K562 (cell line): Measurements from ENCODE around the gene LIPN. TPM values are rescaled to one million over a fixed set of nuclear protein-coding genes. Genes with fewer than 3 reads are reported as not detected.

ENCODE experiments used
- ATAC-seq: fragments of 200-7000 bp; cut with Tn5 transposase; 3 replicates; pipeline ENCODE4 v1.9.1; 2020; ENCODE audit warnings: moderate library complexity
- BruUV-seq: library from RNA; stranded (reverse); fragments of 400-500 nt; replicated peaks from 2 replicates; lab custom pipeline; 2021; lab: Mats Ljungman, UMichigan
- CTCF ChIA-PET: fragments of 300-600 bp; formaldehyde crosslinking; extraction: SDS; loops from one replicate; lab custom pipeline; 2021; ENCODE audit warnings: low intra/inter-chr PET ratio; lab: Yijun Ruan, JAX
- POLR2A ChIA-PET: fragments of 300-600, 350-650 bp; sonication (Branson Sonifier 250); formaldehyde crosslinking; extraction: SDS; loops from one replicate; lab custom pipeline; 2021; ENCODE audit warnings: antibody characterized with exemption, inconsistent platforms; lab: Yijun Ruan, JAX
- DNase-seq, 4 experiments: peaks; one replicate each; pipeline versions ENCODE4 v3.0.0 to v3.0.0-alpha.2; 2011 to 2018; ENCODE audit warnings: low spot score in 3 of 4, mixed read lengths in 3 of 4; ENCODE audit errors: extremely low read depth in 1 of 4
- FAIRE-seq: peaks from 2 replicates; lab custom pipeline; 2011; peaks lifted over from hg19 to GRCh38; lab: Jason Lieb, UNC
- H2AFZ ChIP-seq: 2 replicates; pipeline ENCODE4 v1.6.0; 2011; ENCODE audit warnings: low read depth, low read length, control low read depth, inconsistent platforms
- H3K27ac ChIP-seq: fragments of 200-600 bp; 3 replicates; pipeline ENCODE4 v1.8.0; 2011; ENCODE audit warnings: low read depth, mild to moderate bottlenecking, control low read depth, inconsistent platforms, low read length, moderate library complexity, mixed read lengths; ENCODE audit errors: extremely low read depth
- H3K27me3 ChIP-seq, 2 experiments: fragments of 300-600 bp in 1 of 2; 2 replicates in 1 of 2; 3 replicates in 1 of 2; pipeline versions ENCODE4 v1.6.0 to v1.8.0; 2011; ENCODE audit warnings: inconsistent platforms in 2 of 2, low read length in 2 of 2, mild to moderate bottlenecking in 1 of 2, mixed read lengths in 1 of 2, moderate library complexity in 1 of 2; ENCODE audit not compliant: control insufficient read depth in 2 of 2, insufficient read depth in 2 of 2
- H3K36me3 ChIP-seq: fragments of 300-600 bp; 3 replicates; pipeline ENCODE4 v1.8.0; 2011; ENCODE audit warnings: mild to moderate bottlenecking, low read length, inconsistent platforms; ENCODE audit not compliant: control insufficient read depth, insufficient read depth
- H3K4me1 ChIP-seq, 2 experiments: fragments of 200-600 bp in 1 of 2; replicated peaks in 1 of 2; 2 replicates in 1 of 2; 3 replicates in 1 of 2; pipeline versions ENCODE4 v1.5.1 to v1.8.0; 2011; ENCODE audit warnings: inconsistent platforms in 2 of 2, low read length in 2 of 2, mild to moderate bottlenecking in 1 of 2, mixed read lengths in 1 of 2, moderate library complexity in 1 of 2; ENCODE audit not compliant: control insufficient read depth in 2 of 2, insufficient read depth in 2 of 2
- H3K4me2 ChIP-seq: 2 replicates; pipeline ENCODE4 v1.6.1; 2011; ENCODE audit warnings: low read length, control low read depth, inconsistent platforms, mixed read lengths; ENCODE audit not compliant: insufficient read depth
- H3K4me3 ChIP-seq: fragments of 200-600 bp; sonication (generic), shearing (Covaris generic); 2 replicates; pipeline ENCODE4 v1.5.1; 2016; ENCODE audit warnings: control low read depth, inconsistent platforms
- H3K79me2 ChIP-seq: fragments of 200-600 bp; 3 replicates; pipeline ENCODE4 v1.8.0; 2011; ENCODE audit warnings: low read length, inconsistent platforms; ENCODE audit not compliant: control insufficient read depth, insufficient read depth
- H3K9ac ChIP-seq, 2 experiments: 2 replicates each; pipeline versions ENCODE4 v1.6.0 to v1.6.1; 2011; ENCODE audit warnings: low read depth in 2 of 2, low read length in 2 of 2, control low read depth in 1 of 2, inconsistent platforms in 1 of 2, mild to moderate bottlenecking in 1 of 2, mixed read lengths in 1 of 2; ENCODE audit not compliant: insufficient read depth in 1 of 2
- H3K9me1 ChIP-seq: one replicate; pipeline ENCODE4 v1.6.0; 2011; ENCODE audit warnings: inconsistent platforms, mild to moderate bottlenecking, low read length, moderate library complexity; ENCODE audit not compliant: control insufficient read depth, insufficient read depth
- H3K9me3 ChIP-seq: replicated peaks from 2 replicates; pipeline ENCODE4 v1.5.1; 2011; ENCODE audit warnings: low read depth, low read length, inconsistent platforms; ENCODE audit not compliant: control insufficient read depth, insufficient read depth
- H4K20me1 ChIP-seq: replicated peaks from 2 replicates; pipeline ENCODE4 v1.6.1; 2011; ENCODE audit warnings: low read length, inconsistent platforms, mixed read lengths; ENCODE audit not compliant: control insufficient read depth, insufficient read depth
- BDP1 ChIP-seq: IDR thresholded peaks from 3 replicates; pipeline ENCODE4 v1.6.1; 2011; ENCODE audit not compliant: insufficient read length, insufficient read depth
- BHLHE40 ChIP-seq: IDR thresholded peaks from 2 replicates; pipeline ENCODE4 v1.6.1; 2011; ENCODE audit warnings: low read length, improper control_type of control experiment
- HDAC2 ChIP-seq: fragments of 450-650 bp; IDR thresholded peaks from 2 replicates; pipeline ENCODE4 v1.6.1; 2016; ENCODE audit warnings: mild to moderate bottlenecking
- MCM3 ChIP-seq: fragments of 450-650 bp; IDR thresholded peaks from 2 replicates; pipeline ENCODE4 v1.6.1; 2016
- MEF2D ChIP-seq: conservative IDR thresholded peaks from 2 replicates; pipeline ENCODE4 v1.6.1; 2016; ENCODE audit warnings: low read depth, missing genetic modification characterization, missing compliant biosample characterization
- MITF ChIP-seq: IDR thresholded peaks from 2 replicates; pipeline ENCODE4 v1.6.1; 2014; ENCODE audit warnings: antibody characterized with exemption
- NFE2 ChIP-seq: IDR thresholded peaks from 2 replicates; pipeline ENCODE4 v1.6.1; 2014; ENCODE audit warnings: antibody characterized with exemption, low read depth
- TCF7 ChIP-seq: sonication (generic); IDR thresholded peaks from 2 replicates; pipeline ENCODE4 v1.6.1; 2016; ENCODE audit warnings: antibody characterized with exemption, borderline replicate concordance
- TEAD4 ChIP-seq, 2 experiments: sonication (generic) in 1 of 2; formaldehyde crosslinking in 1 of 2; IDR thresholded peaks; 2 replicates each; pipeline versions ENCODE4 v1.6.1 to v1.8.0; 2012 to 2022; ENCODE audit warnings: borderline replicate concordance in 1 of 2, inconsistent platforms in 1 of 2, low read length in 1 of 2, mild to moderate bottlenecking in 1 of 2, missing genetic modification reagents in 1 of 2
- TFE3 ChIP-seq: fragments of 450-650 bp; formaldehyde crosslinking; IDR thresholded peaks from 2 replicates; pipeline ENCODE4 v1.4.0; 2020; ENCODE audit warnings: mild to moderate bottlenecking, mixed read lengths
- U2AF1 ChIP-seq: fragments of 200-400 bp; formaldehyde crosslinking; optimal IDR thresholded peaks from 2 replicates; pipeline ENCODE3; 2017; ENCODE audit warnings: mild to moderate bottlenecking, low read depth, low read length, moderate library complexity
- YBX1 ChIP-seq: fragments of 450-650 bp; IDR thresholded peaks from 2 replicates; pipeline ENCODE4 v1.7.1; 2016; ENCODE audit warnings: mild to moderate bottlenecking
- ZBTB34 ChIP-seq: fragments of 250-450 bp; sonication (Bioruptor Pico); IDR thresholded peaks from 2 replicates; pipeline ENCODE4 v1.8.0; 2021; ENCODE audit warnings: mild to moderate bottlenecking, moderate library complexity
- ZBTB49 ChIP-seq: sonication (generic); formaldehyde crosslinking; IDR thresholded peaks from 2 replicates; pipeline ENCODE4 v1.8.0; 2022; ENCODE audit warnings: missing genetic modification reagents, mild to moderate bottlenecking, borderline replicate concordance
- WGBS: fragments of 100-300 bp; shearing (Covaris generic); methylation state at CpG from one replicate; pipeline ENCODE4 v1.1.6; 2016; ENCODE audit warnings: low coverage, mixed read lengths; ENCODE audit not compliant: insufficient coverage; ENCODE audit errors: missing lambda C conversion rate; 5-methylcytosine and 5-hydroxymethylcytosine counted together
- in situ Hi-C: fragments of 300-500 bp; cut with MboI; formaldehyde crosslinking; loops from 4 replicates; pipeline ENCODE4 v1.15.0; 2018; ENCODE audit warnings: inconsistent platforms, mixed read lengths
- intact Hi-C: fragments of 100-400 bp; cut with micrococcal nuclease; formaldehyde crosslinking; loops from 2 replicates; pipeline ENCODE4 v1.14.2; 2022
- polyA plus RNA-seq, 8 experiments: library from polyadenylated mRNA; depleted of rRNA in 4 of 8; stranded (reverse) in 5 of 8; unstranded in 3 of 8; fragments of >200 nt; fragmentation: Nextera tagmentation in 2 of 8; fragmentation: Illumina TruSeq in 1 of 8; extraction: Ambion mirVana in 2 of 8; extraction: Trizol in 1 of 8; gene quantifications; 2 replicates each; pipeline versions ENCODE4 v1.2.1 to v1.2.3, GENCODE V29; 2011 to 2014; ENCODE audit warnings: inconsistent platforms in 1 of 8, missing spikeins in 1 of 8
- total RNA-seq, 7 experiments: library from RNA; depleted of rRNA in 6 of 7; stranded (reverse); fragments of >200 nt in 6 of 7; fragmentation: Illumina TruSeq in 2 of 7; extraction: Trizol in 2 of 7; gene quantifications; 2 replicates each; pipeline versions ENCODE4 v1.2.1 to v1.2.3, GENCODE V29; 2011 to 2021; ENCODE audit warnings: low replicate concordance in 1 of 7

Gene LIPN
- total and polyA plus RNA-seq, 9 of the 15 experiments (the other 6 are each of a cell fraction or from before 2014, with no cell fraction given): not detected

- TF ChIP-seq TCF7: no peak
- TF ChIP-seq NFE2: no peak
Measured at GRCh38 chr10:88781206-88781605, 21.4 kb downstream of the LIPN start (continued).

- 4% methylated on average over 3 of the region's 3 CpGs for WGBS
- ATAC-seq (no peak), FAIRE-seq (no peak), DNase-seq (no peak)
- H3K27ac ChIP-seq: no peak overlapping the region
- ChIA-PET CTCF (no interaction called here), POLR2A (no interaction called here)
- no TSS peak for BruUV-seq
- no peaks in the 10 kb centered on the region for H3K4me1 ChIP-seq
- in situ Hi-C loops (no loop called here), intact Hi-C loops (no loop called here)
- no peak overlapping the region for H3K9ac ChIP-seq
- no peak overlapping the region for H3K4me2 ChIP-seq
- H3K36me3 ChIP-seq: no peaks in the 10 kb centered on the region
- H3K79me2 ChIP-seq: no peaks in the 10 kb centered on the region
- H4K20me1 ChIP-seq: no peaks in the 10 kb centered on the region
- H3K9me1 ChIP-seq: no peaks in the 10 kb centered on the region
- H3K9me3 ChIP-seq: no peaks in the 10 kb centered on the region; the same call in 1 of the 2 replicates
- no peak overlapping the region for H3K4me3 ChIP-seq
- H3K27me3 ChIP-seq: no peaks in the 10 kb centered on the region
- H2AFZ ChIP-seq: no peak overlapping the region
- TF ChIP-seq MCM3 (no peak), HDAC2 (no peak), MEF2D (tag) (no peak), YBX1 (no peak), TFE3 (CRISPR knock-in tag) (no peak), TEAD4 (IDR thresholded peaks at IDR 0.05; ENCODE audit: low read length) (no peak), TEAD4 (CRISPR knock-in tag; IDR thresholded peaks at IDR 0.05; ENCODE audit: borderline replicate concordance) (no peak), MITF (no peak), ZBTB49 (CRISPR knock-in tag) (no peak), BDP1 (no peak), BHLHE40 (no peak), U2AF1 (no peak), ZBTB34 (CRISPR knock-in tag) (no peak)
Measured at GRCh38 chr10:88782222-88782621, 22.4 kb downstream of the LIPN start.
